Skeletal muscle tissue (tissue), 4 donors: ENCODE measurements around the gene OCSTAMP. TPM values are rescaled to one million over a fixed set of nuclear protein-coding genes. Genes with fewer than 3 reads are reported as not detected.

Experiments
- H3K27ac ChIP-seq: one replicate; pipeline ENCODE4 v1.7.0; 2013; ENCODE audit warnings: mild to moderate bottlenecking, low read depth, low read length, inconsistent platforms
- H3K27me3 ChIP-seq, 3 donors: one replicate each; pipeline ENCODE4 v1.7.0; 2013; ENCODE audit warnings: low read length in 3 of 3; ENCODE audit not compliant: control insufficient read depth in 3 of 3, insufficient read depth in 3 of 3
- H3K36me3 ChIP-seq, 3 donors: one replicate each; pipeline ENCODE4 v1.7.0; 2013; ENCODE audit warnings: low read length in 3 of 3; ENCODE audit not compliant: control insufficient read depth in 3 of 3, insufficient read depth in 3 of 3
- H3K4me1 ChIP-seq, 3 donors: one replicate each; pipeline ENCODE4 v1.7.0; 2013; ENCODE audit warnings: low read length in 3 of 3, mild to moderate bottlenecking in 3 of 3; ENCODE audit not compliant: control insufficient read depth in 3 of 3, insufficient read depth in 3 of 3
- H3K4me3 ChIP-seq, 3 donors: one replicate each; pipeline ENCODE4 v1.7.0; 2013; ENCODE audit warnings: low read length in 3 of 3
- H3K9ac ChIP-seq, 3 donors: one replicate each; pipeline ENCODE4 v1.7.0; 2013; ENCODE audit warnings: low read length in 3 of 3, mild to moderate bottlenecking in 3 of 3, moderate library complexity in 2 of 3, low read depth in 1 of 3
- H3K9me3 ChIP-seq, 3 donors: one replicate each; pipeline ENCODE4 v1.7.0; 2013; ENCODE audit warnings: low read length in 3 of 3; ENCODE audit not compliant: control insufficient read depth in 3 of 3
- total RNA-seq: library from RNA; depleted of rRNA; stranded (reverse); fragments of >200 nt; gene quantifications from one replicate; pipeline ENCODE4 v1.2.3, GENCODE V29; 2014
- donor health status: Osteomylitis.

OCSTAMP gene
- total RNA-seq, 1 donor from 2014 or later, result not detected

GRCh38 chr20:46545827-46546138 lies 4.7 kb downstream of the OCSTAMP start:
- Histone ChIP-seq H3K4me1 (no peaks in the 10 kb centered on the region), H3K9me3 (no peaks in the 10 kb centered on the region), H3K4me3 (no peak overlapping the region), H3K27me3 (peaks cover 22 to 41% (median 30%) of the 10 kb centered on the region in 3 donors), H3K9ac (no peak overlapping the region), H3K36me3 (no peaks in the 10 kb centered on the region), H3K27ac (no peak overlapping the region)

- Histone ChIP-seq H3K9ac (no peak overlapping the region), H3K9me3 (no peaks in the 10 kb centered on the region), H3K27ac (no peak overlapping the region), H3K27me3 (peaks cover 26 to 41% (median 30%) of the 10 kb centered on the region in 3 donors), H3K36me3 (no peaks in the 10 kb centered on the region), H3K4me3 (no peak overlapping the region), H3K4me1 (no peaks in the 10 kb centered on the region)
Measured at GRCh38 chr20:46545077-46545826, 5.2 kb downstream of the OCSTAMP start.

GRCh38 chr20:46544576-46544975 lies 5.9 kb downstream of the OCSTAMP start:
- peaks cover 29 to 42% (median 31%) of the 10 kb centered on the region in 3 donors for H3K27me3 ChIP-seq
- H3K9ac ChIP-seq, result no peak overlapping the region
- H3K4me1 ChIP-seq, result no peaks in the 10 kb centered on the region
- H3K36me3 ChIP-seq, result no peaks in the 10 kb centered on the region
- no peaks in the 10 kb centered on the region for H3K9me3 ChIP-seq
- no peak overlapping the region for H3K27ac ChIP-seq
- H3K4me3 ChIP-seq, result no peak overlapping the region

- Histone ChIP-seq H3K27me3 (peaks cover 33 to 46% (median 35%) of the 10 kb centered on the region in 3 donors), H3K9ac (no peak overlapping the region), H3K9me3 (no peaks in the 10 kb centered on the region)
Measured at GRCh38 chr20:46543959-46544358, 6.5 kb downstream of the OCSTAMP start.

GRCh38 chr20:46543033-46543432 lies 7.4 kb downstream of the OCSTAMP start:
- H3K9me3 ChIP-seq, result no peaks in the 10 kb centered on the region
- H3K4me3 ChIP-seq, result no peak overlapping the region
- H3K9ac ChIP-seq, result no peak overlapping the region
- no peaks in the 10 kb centered on the region for H3K4me1 ChIP-seq
- no peaks in the 10 kb centered on the region for H3K36me3 ChIP-seq
- no peak overlapping the region for H3K27ac ChIP-seq
- H3K27me3 ChIP-seq, result peaks cover 34 to 42% (median 37%) of the 10 kb centered on the region in 3 donors

More at GRCh38 chr20:46543959-46544358, 6.5 kb downstream of the OCSTAMP start:
- no peaks in the 10 kb centered on the region for H3K4me1 ChIP-seq
- H3K4me3 ChIP-seq, result no peak overlapping the region
- no peak overlapping the region for H3K27ac ChIP-seq
- H3K36me3 ChIP-seq, result no peaks in the 10 kb centered on the region

- Histone ChIP-seq H3K4me1 (no peaks in the 10 kb centered on the region), H3K27me3 (peaks cover 35 to 41% (median 36%) of the 10 kb centered on the region in 3 donors), H3K27ac (no peak overlapping the region), H3K9me3 (no peaks in the 10 kb centered on the region), H3K36me3 (no peaks in the 10 kb centered on the region), H3K4me3 (no peak overlapping the region), H3K9ac (no peak overlapping the region)
Measured at GRCh38 chr20:46541229-46541935, 9.1 kb downstream of the OCSTAMP start.

- H3K27ac ChIP-seq, result no peak overlapping the region
- no peaks in the 10 kb centered on the region for H3K36me3 ChIP-seq
- H3K4me3 ChIP-seq, result no peak overlapping the region
- peaks cover 28 to 36% (median 32%) of the 10 kb centered on the region in 3 donors for H3K27me3 ChIP-seq
- H3K9ac ChIP-seq, result no peak overlapping the region
- no peaks in the 10 kb centered on the region for H3K9me3 ChIP-seq
- H3K4me1 ChIP-seq, result no peaks in the 10 kb centered on the region
Measured at GRCh38 chr20:46539113-46539512, 11.3 kb downstream of the OCSTAMP start.

GRCh38 chr20:46530640-46531039 lies 19.8 kb downstream of the OCSTAMP start:
- Histone ChIP-seq H3K9me3 (no peaks in the 10 kb centered on the region), H3K36me3 (no peaks in the 10 kb centered on the region), H3K27ac (no peak overlapping the region), H3K9ac (no peak overlapping the region), H3K4me1 (no peaks in the 10 kb centered on the region), H3K4me3 (no peak overlapping the region), H3K27me3 (peaks cover 6 to 13% (median 9%) of the 10 kb centered on the region in 3 donors)

GRCh38 chr20:46523696-46524328 lies 26.6 kb downstream of the OCSTAMP start:
- no peaks in the 10 kb centered on the region for H3K4me1 ChIP-seq
- no peak overlapping the region for H3K9ac ChIP-seq
- no peak overlapping the region for H3K4me3 ChIP-seq
- no peak overlapping the region for H3K27ac ChIP-seq
- H3K27me3 ChIP-seq, result peaks cover 0 to 5% (median 3%) of the 10 kb centered on the region in 3 donors
- H3K9me3 ChIP-seq, result no peaks in the 10 kb centered on the region
- H3K36me3 ChIP-seq, result no peaks in the 10 kb centered on the region

- Histone ChIP-seq H3K27ac (no peak overlapping the region), H3K4me3 (no peak overlapping the region), H3K4me1 (no peaks in the 10 kb centered on the region), H3K27me3 (peaks cover 0 to 3% (median 3%) of the 10 kb centered on the region in 3 donors), H3K9me3 (no peaks in the 10 kb centered on the region), H3K36me3 (no peaks in the 10 kb centered on the region), H3K9ac (no peak overlapping the region)
Measured at GRCh38 chr20:46523108-46523507, 27.3 kb downstream of the OCSTAMP start.
